OCI-LY1 (cell line): Measurements from ENCODE around the gene BZW1.

Experiments
- H2AFZ ChIP-seq: fragments of 200-600 bp; sonication (generic), shearing (Covaris generic); 2 replicates; pipeline ENCODE4 v1.6.0; 2014; ENCODE audit warnings: antibody characterized with exemption, mild to moderate bottlenecking, low read length
- H3F3A ChIP-seq: fragments of 200-600 bp; sonication (generic), shearing (Covaris generic); 2 replicates; pipeline ENCODE4 v1.6.0; 2014; ENCODE audit warnings: mild to moderate bottlenecking, antibody characterized with exemption, low read length, moderate library complexity; ENCODE audit not compliant: insufficient read depth
- H3K27ac ChIP-seq: fragments of 200-600 bp; sonication (generic); 2 replicates; pipeline ENCODE4 v1.5.1; 2014; ENCODE audit warnings: low read length, mixed run types, mild to moderate bottlenecking, low read depth; ENCODE audit not compliant: poor library complexity, severe bottlenecking
- H3K27me3 ChIP-seq: fragments of 200-600 bp; sonication (generic); 2 replicates; pipeline ENCODE4 v1.6.0; 2014; ENCODE audit warnings: antibody characterized with exemption, mild to moderate bottlenecking, low read length, moderate library complexity; ENCODE audit not compliant: insufficient read depth
- H3K36me3 ChIP-seq: fragments of 200-600 bp; sonication (generic); 2 replicates; pipeline ENCODE4 v1.6.1; 2014; ENCODE audit warnings: mild to moderate bottlenecking, antibody characterized with exemption, low read length, moderate library complexity, mixed read lengths; ENCODE audit not compliant: insufficient read depth
- H3K4me1 ChIP-seq: fragments of 200-600 bp; sonication (generic); 2 replicates; pipeline ENCODE4 v1.5.1; 2014; ENCODE audit warnings: mild to moderate bottlenecking, low read length, moderate library complexity; ENCODE audit not compliant: insufficient read depth, severe bottlenecking
- H3K4me2 ChIP-seq: fragments of 200-600 bp; sonication (generic), shearing (Covaris generic); 2 replicates; pipeline ENCODE4 v1.6.1; 2014; ENCODE audit warnings: low read length
- H3K4me3 ChIP-seq: fragments of 200-600 bp; sonication (generic); 2 replicates; pipeline ENCODE4 v1.5.1; 2014; ENCODE audit warnings: low read length, low read depth, mild to moderate bottlenecking, mixed read lengths; ENCODE audit not compliant: poor library complexity, severe bottlenecking
- H3K79me2 ChIP-seq: fragments of 200-600 bp; shearing (Covaris generic); 2 replicates; pipeline ENCODE4 v1.6.1; 2016; ENCODE audit warnings: mixed run types, low read length, mixed read lengths; ENCODE audit not compliant: insufficient read depth
- H3K9ac ChIP-seq: fragments of 200-600 bp; sonication (generic), shearing (Covaris generic); 2 replicates; pipeline ENCODE4 v1.6.1; 2014; ENCODE audit warnings: mild to moderate bottlenecking, low read length, mixed read lengths
- H3K9me2 ChIP-seq: fragments of 200-600 bp; sonication (generic), shearing (Covaris generic); 2 replicates; pipeline ENCODE4 v1.6.1; 2014; ENCODE audit warnings: low read depth, mild to moderate bottlenecking, low read length, mixed read lengths
- H3K9me3 ChIP-seq: fragments of 200-600 bp; shearing (Covaris generic); 2 replicates; pipeline ENCODE4 v1.6.1; 2014; ENCODE audit warnings: low read length, mixed read lengths
- H4K20me1 ChIP-seq: fragments of 200-600 bp; sonication (generic), shearing (Covaris generic); 2 replicates; pipeline ENCODE4 v1.6.0; 2016; ENCODE audit warnings: mild to moderate bottlenecking, low read length; ENCODE audit not compliant: insufficient read depth
- CTCF ChIP-seq: fragments of 200-600 bp; sonication (generic), shearing (Covaris generic); IDR thresholded peaks from 2 replicates; pipeline ENCODE4 v1.5.1; 2017; ENCODE audit warnings: mild to moderate bottlenecking, antibody characterized with exemption, low read length, moderate library complexity, mixed read lengths
- EZH2 ChIP-seq: fragments of 200-600 bp; sonication (generic), shearing (Covaris generic); IDR thresholded peaks from 2 replicates; pipeline ENCODE4 v1.8.0; 2017; ENCODE audit warnings: borderline replicate concordance, mixed run types, mild to moderate bottlenecking, antibody characterized with exemption, low read length, moderate library complexity, mixed read lengths

The BZW1 gene

GRCh38 chr2:200862532-200863000, 50.9 kb downstream of the BZW1 start:
- H3F3A ChIP-seq: 0 out of 2 replicates have a peak, but pooled peaks cover 3% of the 10 kb centered on the region
- H3K4me3 ChIP-seq: peak overlapping the region; percentile 79
- H2AFZ ChIP-seq: no peak overlapping the region
- H3K27me3 ChIP-seq: no peaks in the 10 kb centered on the region
- H3K36me3 ChIP-seq: peaks cover 60% of the 10 kb centered on the region
- peaks cover 53% of the 10 kb centered on the region for H3K79me2 ChIP-seq
- no peaks in the 10 kb centered on the region for H3K9me2 ChIP-seq
- TF ChIP-seq EZH2: no peak
- TF ChIP-seq CTCF: no peak
- peak overlapping the region; percentile 84 for H3K27ac ChIP-seq
- peak overlapping the region; percentile 86 for H3K4me2 ChIP-seq
- H3K9me3 ChIP-seq: no peaks in the 10 kb centered on the region
- H3K4me1 ChIP-seq: peaks cover 25% of the 10 kb centered on the region
- peak overlapping the region; percentile 96 for H3K9ac ChIP-seq
- H4K20me1 ChIP-seq: peaks cover 4% of the 10 kb centered on the region; the same call in 1 of the 2 replicates

DNA sequence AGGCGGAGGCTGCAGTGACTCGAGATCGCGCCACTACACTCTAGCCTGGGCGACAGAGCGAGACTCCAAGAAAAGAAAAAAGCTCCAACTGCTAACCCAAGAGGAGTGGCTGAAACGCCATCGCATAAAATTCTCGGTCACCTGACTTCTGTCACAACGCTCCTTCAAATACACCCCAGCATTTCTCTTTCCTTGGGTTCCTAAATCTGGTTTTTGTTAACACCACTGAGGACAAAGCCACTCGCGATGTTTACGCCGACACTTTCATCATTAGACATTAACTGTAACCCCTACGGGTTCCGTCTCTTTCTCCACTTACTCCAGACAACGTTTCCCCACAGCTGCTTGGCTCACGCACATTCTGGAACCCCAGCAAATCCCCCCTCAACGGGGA, 52.1 kb downstream of the BZW1 start:
- Histone ChIP-seq H3K79me2 (peaks cover 53% of the 10 kb centered on the region), H3K4me3 (peak overlapping the region; percentile 79), H4K20me1 (peaks cover 3% of the 10 kb centered on the region; the same call in 1 of the 2 replicates), H3K4me2 (peak overlapping the region; percentile 86), H3F3A (0 out of 2 replicates have a peak, but pooled peaks cover 3% of the 10 kb centered on the region), H3K4me1 (peaks cover 25% of the 10 kb centered on the region), H2AFZ (no peak overlapping the region), H3K27ac (peak overlapping the region; percentile 84), H3K36me3 (peaks cover 48% of the 10 kb centered on the region), H3K9me3 (no peaks in the 10 kb centered on the region), H3K27me3 (no peaks in the 10 kb centered on the region), H3K9me2 (no peaks in the 10 kb centered on the region), H3K9ac (peak overlapping the region; percentile 96)
- TF ChIP-seq EZH2 (no peak), CTCF (no peak)

DNA sequence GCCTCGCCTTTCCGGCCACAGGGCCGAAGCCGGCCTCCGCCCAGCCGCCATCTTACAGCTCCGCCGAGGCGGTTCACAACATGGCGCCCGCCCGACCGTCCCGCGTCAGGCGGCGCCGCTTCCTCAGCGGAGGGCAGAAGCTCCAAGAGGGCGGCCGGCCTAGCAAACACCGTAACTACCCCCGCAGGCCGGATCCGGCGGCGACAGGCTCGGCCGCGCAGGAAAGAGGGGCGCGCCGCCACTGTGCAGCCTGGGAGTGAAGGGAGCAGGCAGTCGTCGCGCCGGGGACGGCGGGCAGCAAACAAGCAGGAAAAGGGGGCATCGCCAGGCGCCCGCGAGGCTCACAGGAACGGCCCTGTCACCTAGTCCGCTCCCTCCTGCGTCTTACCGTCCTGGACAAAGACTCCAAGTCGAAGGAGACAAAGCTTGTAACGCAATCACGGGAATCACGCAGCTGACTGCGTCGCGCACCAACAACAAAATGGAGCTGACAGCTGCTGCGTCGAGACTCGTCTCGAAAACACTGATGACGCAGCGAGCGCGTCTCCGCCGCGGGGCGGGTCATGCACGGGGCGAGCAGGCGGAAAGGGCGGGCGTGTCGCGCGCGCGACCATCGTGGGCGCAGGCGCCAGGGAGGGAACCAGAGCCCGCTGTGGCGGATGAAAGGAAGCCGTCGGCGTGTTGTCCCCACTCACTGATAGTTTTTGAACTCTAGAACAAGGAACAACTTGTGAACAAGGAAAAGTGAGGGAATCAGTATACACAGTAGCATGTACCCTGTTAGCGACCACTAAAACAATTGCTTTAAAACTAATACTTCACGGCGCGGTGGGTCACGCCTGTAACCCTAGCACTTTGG, 52.7 kb downstream of the BZW1 start, which contains the start of gene CLK1:
CLK1 (minus strand) TSS at position 483 of the 859 bp plus-strand sequence. CDS start 2,796 bp downstream, outside the sequence.
- peak within 1 kb of the TSS; percentile 72; the same call in 1 of the 2 replicates for H2AFZ ChIP-seq
- peaks cover 25% of the 10 kb centered on the region for H3K4me1 ChIP-seq

More for the DNA sequence above, 52.7 kb downstream of the BZW1 start, which contains the start of gene CLK1:
- Histone ChIP-seq H3K27me3 (no peaks in the 10 kb centered on the region), H3K4me2 (peak within 1 kb of the TSS; percentile 86), H3K36me3 (peaks cover 41% of the 10 kb centered on the region), H3K27ac (peak within 1 kb of the TSS; percentile 84), H3K9me2 (no peaks in the 10 kb centered on the region), H3K9me3 (no peaks in the 10 kb centered on the region), H3K9ac (peak within 1 kb of the TSS; percentile 96), H3F3A (no peaks in the 10 kb centered on the region), H3K79me2 (peaks cover 50% of the 10 kb centered on the region), H3K4me3 (peak within 1 kb of the TSS; percentile 79), H4K20me1 (peaks cover 3% of the 10 kb centered on the region; the same call in 1 of the 2 replicates)
- TF ChIP-seq EZH2 (no peak), CTCF (no peak)
